Right kidney (tissue), 1 donor: ENCODE data around the gene LIPH.
"Not testable (repeated sequence)": the region's sequence is repeated elsewhere in the genome, so short reads cannot be mapped to it uniquely, and the experiment has no call there.

ENCODE experiments used
- DNase-seq: peaks from one replicate; pipeline ENCODE4 v3.0.0-alpha.2; 2016

The LIPH gene

GRCh38 chr3:185486394-185486793, 66.0 kb downstream of the LIPH start:
- no peak for DNase-seq

- no peak for DNase-seq
Observed at GRCh38 chr3:185484296-185484695, 68.1 kb downstream of the LIPH start.

- DNase-seq: no peak
Observed at GRCh38 chr3:185479373-185479945, 72.9 kb downstream of the LIPH start.

GRCh38 chr3:185477316-185477715, 75.1 kb downstream of the LIPH start:
- no peak for DNase-seq

GRCh38 chr3:185474922-185475321, 77.5 kb downstream of the LIPH start:
- DNase-seq: not testable (repeated sequence)

GRCh38 chr3:185473290-185473815, 79.0 kb downstream of the LIPH start:
- no peak for DNase-seq

GRCh38 chr3:185470323-185470722, 82.1 kb downstream of the LIPH start:
- no peak for DNase-seq

GRCh38 chr3:185469542-185469941, 82.8 kb downstream of the LIPH start:
- no peak for DNase-seq

- DNase-seq: not testable (repeated sequence)
Observed at GRCh38 chr3:185466123-185466522, 86.3 kb downstream of the LIPH start.

GRCh38 chr3:185465471-185465870, 86.9 kb downstream of the LIPH start:
- no peak for DNase-seq

- no peak for DNase-seq
Observed at GRCh38 chr3:185460719-185461350, 91.6 kb downstream of the LIPH start.

GRCh38 chr3:185460309-185460708, 92.1 kb downstream of the LIPH start:
- DNase-seq: no peak

GRCh38 chr3:185457376-185457775, 95.0 kb downstream of the LIPH start:
- no peak for DNase-seq
